HG02642 (cell line): ENCODE measurements around the gene SOHLH2.

Experiments used
- ATAC-seq: cut with Tn5 transposase; IDR thresholded peaks from one replicate; pipeline ENCODE4 v1.9.1; 2021; ENCODE audit warnings: mild to moderate bottlenecking; ENCODE audit not compliant: unreplicated experiment, poor library complexity

SOHLH2 gene

DNA sequence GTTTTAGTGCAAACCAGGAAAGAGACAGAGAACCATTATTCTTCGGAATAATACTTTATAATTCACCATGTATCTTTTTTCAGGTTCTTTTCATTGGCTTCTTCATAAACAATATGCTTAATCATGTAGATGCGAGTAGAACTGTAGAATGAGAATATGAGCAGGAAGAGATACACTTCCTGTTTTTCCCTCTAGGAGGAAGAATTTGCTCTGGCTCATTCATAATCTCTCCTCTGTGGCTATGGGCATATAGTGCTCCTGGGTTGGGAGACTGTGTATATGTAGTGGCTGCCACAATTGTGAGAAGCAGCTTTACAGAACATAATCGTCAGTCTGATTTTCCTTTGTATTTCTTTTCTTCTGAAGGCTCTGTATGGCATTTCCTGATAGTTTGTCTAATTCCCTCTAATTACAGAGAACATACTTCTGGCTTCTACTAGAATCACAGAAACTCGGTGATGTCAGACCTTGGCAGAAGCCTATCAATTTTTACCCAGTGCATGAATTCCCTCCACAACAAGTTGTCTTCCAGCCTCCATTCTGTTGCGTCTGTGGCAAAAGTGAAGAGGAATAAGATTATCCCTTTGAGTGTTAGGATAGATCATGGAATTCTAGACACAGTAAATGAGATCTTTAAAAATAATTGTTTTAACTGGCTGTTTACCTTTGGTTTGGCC, 80.3 kb downstream of the SOHLH2 start:
- no peak for ATAC-seq

DNA sequence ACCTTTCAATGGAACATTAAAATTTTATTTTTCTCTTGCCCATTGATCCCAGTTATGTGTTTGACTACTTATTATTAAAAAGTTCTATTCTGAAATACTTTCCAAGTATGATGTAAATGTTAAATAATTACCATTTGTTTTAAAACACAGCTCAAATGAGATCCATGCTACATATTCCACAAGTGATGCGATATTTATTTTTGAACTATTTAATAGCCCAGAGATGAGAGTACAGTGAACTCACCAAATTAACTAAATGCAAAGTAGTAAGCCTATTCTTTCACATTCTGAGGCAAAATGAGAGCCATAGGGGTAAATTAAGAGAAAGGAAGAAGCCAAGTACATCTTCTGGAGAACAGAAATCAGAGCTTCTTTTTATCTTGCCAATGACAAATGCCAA, 82.0 kb downstream of the SOHLH2 start:
- no peak for ATAC-seq

DNA sequence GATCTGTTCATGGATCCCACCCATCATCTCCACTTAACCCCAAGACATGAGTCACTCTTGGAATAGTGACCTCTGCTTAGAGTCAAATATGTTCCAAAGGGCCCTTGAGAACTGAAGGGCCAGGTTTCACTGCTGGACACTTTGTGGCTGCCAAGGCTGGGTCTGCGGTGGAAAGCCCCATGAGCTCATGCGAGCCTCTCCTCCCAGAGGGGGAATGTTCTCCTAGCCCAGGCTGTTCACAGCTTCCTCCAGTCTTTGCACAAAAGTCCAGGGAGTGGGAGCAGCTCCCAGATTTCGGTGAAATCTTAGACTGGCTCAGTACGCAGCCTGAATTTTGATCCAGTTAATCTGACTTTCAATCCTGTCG, 82.4 kb downstream of the SOHLH2 start:
- ATAC-seq: no peak

GRCh38 chr13:36131222-36131930, 83.0 kb downstream of the SOHLH2 start, which contains the start of gene DCLK1:
TSS of gene DCLK1 (minus strand) at chr13:36131382.
- no peak for ATAC-seq

DNA sequence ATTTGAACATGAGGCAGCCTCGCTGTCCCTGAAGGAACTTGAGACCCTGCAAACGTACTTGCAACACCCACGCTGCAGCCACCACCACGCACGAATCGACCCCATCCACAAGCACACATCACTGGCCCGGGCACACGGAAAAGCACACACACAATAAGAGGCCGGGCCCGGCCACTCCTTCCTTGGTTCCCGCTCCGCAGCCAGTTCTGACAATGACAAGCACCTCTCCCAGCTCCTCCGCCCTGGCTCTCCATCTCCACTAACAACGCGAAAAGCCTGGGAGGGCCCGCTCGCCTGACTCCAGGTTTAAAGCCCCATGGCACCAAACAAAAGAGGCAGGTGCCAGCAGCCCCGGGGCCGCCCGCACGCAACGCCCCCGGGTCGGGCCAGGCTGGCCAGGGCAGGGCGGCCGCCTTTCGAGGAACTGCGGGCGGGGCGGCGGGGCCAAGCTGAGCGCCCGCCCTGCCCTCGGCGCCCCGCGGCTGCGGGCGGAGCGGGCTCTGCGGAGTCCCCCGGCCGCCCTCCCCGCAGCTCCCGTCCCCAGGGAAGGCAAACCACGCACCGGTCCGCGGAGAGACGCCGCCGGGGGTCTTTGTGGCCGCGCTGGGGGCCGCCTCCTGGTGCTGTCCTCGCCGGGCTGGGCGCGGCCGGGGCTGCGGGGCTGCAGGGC, 83.7 kb downstream of the SOHLH2 start:
- no peak for ATAC-seq

- no peak for ATAC-seq
Measured at GRCh38 chr13:36130193-36130551, 84.2 kb downstream of the SOHLH2 start.

DNA sequence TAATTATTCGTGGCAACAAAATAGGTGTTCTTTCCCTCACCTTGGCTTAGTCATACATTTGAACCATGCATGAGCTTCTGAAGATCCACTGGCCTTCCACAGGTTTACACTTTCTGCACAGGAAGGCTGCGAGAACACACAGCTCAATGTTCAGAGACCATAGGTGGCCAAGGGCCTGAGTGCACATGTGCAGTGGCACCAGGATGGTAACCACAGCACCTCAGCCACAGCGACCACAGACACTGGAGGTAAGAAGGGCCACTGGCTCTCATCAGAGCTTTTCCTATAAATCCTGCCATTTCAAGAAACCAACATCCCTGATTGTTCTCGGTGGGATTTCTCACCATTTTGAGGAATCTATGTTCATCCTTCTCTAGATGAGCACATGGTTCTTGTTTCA, 84.8 kb downstream of the SOHLH2 start:
- ATAC-seq: no peak

GRCh38 chr13:36126491-36126890, 87.9 kb downstream of the SOHLH2 start:
- ATAC-seq: no peak

DNA sequence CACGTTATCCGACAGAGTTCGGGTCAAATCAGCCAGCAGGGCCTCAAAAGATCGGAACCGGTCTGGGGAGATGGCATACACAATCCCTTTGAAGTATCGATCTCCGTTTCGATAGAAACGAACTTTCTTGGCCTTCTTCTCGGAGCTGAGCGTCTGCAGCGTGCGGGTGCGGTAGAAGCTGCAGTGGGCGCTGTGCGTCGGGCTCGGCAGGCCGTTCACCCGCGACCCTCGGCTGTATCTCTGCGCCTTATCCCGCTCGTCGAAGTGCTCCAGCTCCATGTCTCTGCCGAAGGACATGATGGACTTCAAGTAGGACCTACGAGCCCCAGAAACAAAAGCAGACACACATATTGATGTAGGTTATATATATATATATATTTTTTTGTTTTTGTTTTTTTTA, 88.5 kb downstream of the SOHLH2 start:
- no peak for ATAC-seq

DNA sequence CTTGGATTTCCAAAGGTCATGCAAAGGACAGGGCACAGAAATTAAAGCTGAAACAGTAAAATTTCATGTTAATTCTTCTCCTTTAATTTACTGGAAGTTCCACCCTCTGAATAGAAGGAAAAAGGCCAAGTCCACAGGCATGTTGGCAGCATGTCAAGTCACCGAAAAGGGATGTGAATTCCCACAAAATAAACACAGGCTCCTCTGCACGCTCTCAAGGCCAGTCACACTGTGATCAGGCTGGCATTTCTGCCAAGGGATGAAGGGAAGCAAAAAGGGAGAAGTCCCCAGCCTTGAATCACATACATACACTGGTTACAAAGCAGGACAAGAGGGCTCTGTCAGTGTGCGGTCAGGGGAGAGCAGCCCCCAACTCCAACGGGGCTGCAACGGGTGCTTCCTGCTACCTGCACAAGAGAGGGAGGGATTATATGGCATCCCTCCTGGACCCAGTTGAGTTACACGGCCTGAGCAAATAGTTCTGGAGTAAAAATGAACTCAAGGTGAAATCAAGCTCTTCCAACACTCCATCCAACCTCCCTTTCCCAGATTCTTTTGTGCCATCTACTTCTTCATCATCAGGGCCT, 90.0 kb downstream of the SOHLH2 start:
- no peak for ATAC-seq
